ENCODE measurements around the gene ATP1B3.

ATP1B3 gene

DNA sequence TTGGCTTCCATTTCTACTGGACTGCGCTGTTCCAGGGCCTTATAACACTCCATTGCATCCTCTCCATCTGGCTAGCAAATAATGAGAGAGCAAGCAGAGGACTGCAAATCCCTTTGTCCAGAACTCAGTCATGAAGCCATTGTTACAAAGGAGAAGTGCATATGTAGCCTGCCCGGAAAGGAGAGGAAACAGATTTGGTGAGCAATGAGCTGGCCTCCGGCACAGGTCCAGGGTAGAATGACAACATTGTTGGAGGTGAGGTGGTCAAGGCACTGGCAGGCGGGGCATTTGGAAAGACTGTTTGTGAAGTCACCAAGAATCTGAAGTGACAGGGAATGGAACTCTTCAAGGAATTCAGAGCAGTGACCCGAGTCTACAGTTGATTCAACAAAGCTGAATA lies 25.0 kb upstream of the ATP1B3 start:
- H3K4me1 Mint-ChIP-seq (ENCODE audit: low read depth): no peaks in the 10 kb centered on the region
- no peak overlapping the region for H3K4me3 Mint-ChIP-seq
- H3K27me3 Mint-ChIP-seq: no peaks in the 10 kb centered on the region
- H3K36me3 Mint-ChIP-seq: no peaks in the 10 kb centered on the region
- H3K9me3 Mint-ChIP-seq (ENCODE audit: low read depth): no peaks in the 10 kb centered on the region
- H3K27ac Mint-ChIP-seq: no peak overlapping the region

GRCh38 chr3:141853081-141853601 lies 23.3 kb upstream of the ATP1B3 start:
- Mint-ChIP-seq H3K4me1 (ENCODE audit: low read depth) (no peaks in the 10 kb centered on the region), H3K4me3 (no peak overlapping the region), H3K9me3 (ENCODE audit: low read depth) (no peaks in the 10 kb centered on the region), H3K27ac (no peak overlapping the region), H3K27me3 (no peaks in the 10 kb centered on the region), H3K36me3 (no peaks in the 10 kb centered on the region)

- Mint-ChIP-seq H3K36me3 (no peaks in the 10 kb centered on the region), H3K4me1 (ENCODE audit: low read depth) (no peaks in the 10 kb centered on the region), H3K27me3 (no peaks in the 10 kb centered on the region), H3K27ac (no peak overlapping the region), H3K9me3 (ENCODE audit: low read depth) (no peaks in the 10 kb centered on the region), H3K4me3 (no peak overlapping the region)
Measured at GRCh38 chr3:141853629-141854168, 22.7 kb upstream of the ATP1B3 start.

DNA sequence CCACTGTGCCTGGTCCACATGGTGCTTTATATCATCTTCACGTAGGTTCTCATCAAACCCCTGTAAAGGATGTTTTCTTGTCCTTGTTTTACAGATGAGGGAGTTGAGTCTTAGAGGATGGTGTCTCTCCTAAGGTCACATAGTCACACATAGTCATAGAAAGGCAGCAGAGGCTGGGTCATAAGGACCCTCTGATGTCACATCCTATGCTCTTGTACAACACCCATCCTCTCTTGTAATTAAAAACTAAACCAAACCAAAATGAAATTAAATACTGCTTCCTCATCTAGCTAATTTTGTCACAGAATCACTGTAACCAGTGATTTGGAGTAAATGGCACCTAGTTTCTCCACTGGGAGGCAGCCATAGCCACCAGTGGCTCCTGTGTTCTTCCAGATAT lies 21.8 kb upstream of the ATP1B3 start:
- Mint-ChIP-seq H3K4me3 (no peak overlapping the region), H3K4me1 (ENCODE audit: low read depth) (no peaks in the 10 kb centered on the region), H3K36me3 (no peaks in the 10 kb centered on the region), H3K27me3 (no peaks in the 10 kb centered on the region), H3K9me3 (ENCODE audit: low read depth) (no peaks in the 10 kb centered on the region), H3K27ac (no peak overlapping the region)

DNA sequence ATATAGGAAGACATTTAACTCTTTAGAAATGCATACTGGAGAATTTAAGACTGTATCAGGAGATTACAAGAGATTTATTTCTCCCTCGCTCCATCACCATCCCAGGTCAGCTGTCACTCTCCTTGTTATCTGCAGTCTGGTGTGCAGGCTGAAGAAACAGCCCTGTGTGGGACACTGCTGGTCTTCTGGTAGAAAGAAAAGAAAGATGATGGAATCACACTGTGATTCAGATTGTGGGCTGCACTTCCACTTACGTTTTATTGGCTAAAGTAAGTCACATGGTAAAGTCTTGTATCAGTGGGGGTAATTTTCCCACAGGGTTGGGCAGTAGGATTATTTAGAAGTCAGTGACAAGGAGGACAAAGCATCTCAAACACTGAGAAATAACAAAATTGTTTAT lies 18.1 kb upstream of the ATP1B3 start:
- Mint-ChIP-seq H3K4me3 (no peak overlapping the region), H3K27me3 (no peaks in the 10 kb centered on the region), H3K36me3 (no peaks in the 10 kb centered on the region), H3K9me3 (ENCODE audit: low read depth) (no peaks in the 10 kb centered on the region), H3K27ac (no peak overlapping the region), H3K4me1 (ENCODE audit: low read depth) (no peaks in the 10 kb centered on the region)

- H3K4me1 Mint-ChIP-seq (ENCODE audit: low read depth): peaks cover 3% of the 10 kb centered on the region
- H3K27me3 Mint-ChIP-seq: no peaks in the 10 kb centered on the region
- H3K9me3 Mint-ChIP-seq (ENCODE audit: low read depth): no peaks in the 10 kb centered on the region
- no peak overlapping the region for H3K4me3 Mint-ChIP-seq
- no peaks in the 10 kb centered on the region for H3K36me3 Mint-ChIP-seq
- no peak overlapping the region for H3K27ac Mint-ChIP-seq
Measured at GRCh38 chr3:141859651-141860050, 16.8 kb upstream of the ATP1B3 start.

GRCh38 chr3:141860086-141860669 lies 16.3 kb upstream of the ATP1B3 start:
- H3K4me1 Mint-ChIP-seq (ENCODE audit: low read depth): peaks cover 3% of the 10 kb centered on the region
- H3K9me3 Mint-ChIP-seq (ENCODE audit: low read depth): no peaks in the 10 kb centered on the region
- H3K27me3 Mint-ChIP-seq: no peaks in the 10 kb centered on the region
- no peak overlapping the region for H3K4me3 Mint-ChIP-seq
- no peaks in the 10 kb centered on the region for H3K36me3 Mint-ChIP-seq
- no peak overlapping the region for H3K27ac Mint-ChIP-seq

DNA sequence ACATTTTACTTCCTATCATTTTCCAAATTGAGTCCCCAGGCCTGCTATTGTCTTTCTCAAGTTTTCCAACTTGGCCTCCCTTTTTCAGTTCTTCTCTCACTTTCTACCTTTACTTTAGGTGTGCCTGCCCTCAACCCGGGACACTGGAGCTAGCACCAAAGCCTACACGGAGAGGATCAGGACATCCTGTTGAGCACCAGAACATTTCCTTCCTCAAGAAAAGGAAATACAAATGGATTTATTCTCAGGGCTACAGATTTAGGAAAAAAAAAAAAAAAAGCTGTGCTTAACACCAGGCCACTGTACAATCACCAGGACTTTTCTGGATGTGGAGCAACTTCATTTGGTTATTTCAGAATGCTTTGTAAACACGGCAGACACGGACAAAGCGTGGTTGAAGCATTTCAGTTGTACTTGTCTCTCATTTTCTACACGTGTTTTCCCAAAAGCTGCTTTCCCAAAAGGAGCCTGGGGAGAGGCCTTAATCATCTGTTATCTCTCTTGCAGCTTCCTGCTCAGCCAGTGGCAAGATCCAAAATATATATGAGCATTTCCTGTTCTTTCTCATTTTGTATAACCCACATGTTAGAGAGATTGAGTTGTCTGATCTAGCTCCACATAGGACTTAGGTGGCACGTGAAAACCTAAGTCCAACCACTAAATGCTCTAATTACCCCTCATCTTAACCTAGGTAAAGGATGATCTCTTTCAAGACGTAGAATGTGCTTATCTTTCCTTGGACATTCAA lies 15.5 kb upstream of the ATP1B3 start:
- Mint-ChIP-seq H3K4me3 (no peak overlapping the region), H3K36me3 (no peaks in the 10 kb centered on the region), H3K27me3 (no peaks in the 10 kb centered on the region), H3K9me3 (ENCODE audit: low read depth) (no peaks in the 10 kb centered on the region), H3K4me1 (ENCODE audit: low read depth) (peaks cover 3% of the 10 kb centered on the region), H3K27ac (no peak overlapping the region)

DNA sequence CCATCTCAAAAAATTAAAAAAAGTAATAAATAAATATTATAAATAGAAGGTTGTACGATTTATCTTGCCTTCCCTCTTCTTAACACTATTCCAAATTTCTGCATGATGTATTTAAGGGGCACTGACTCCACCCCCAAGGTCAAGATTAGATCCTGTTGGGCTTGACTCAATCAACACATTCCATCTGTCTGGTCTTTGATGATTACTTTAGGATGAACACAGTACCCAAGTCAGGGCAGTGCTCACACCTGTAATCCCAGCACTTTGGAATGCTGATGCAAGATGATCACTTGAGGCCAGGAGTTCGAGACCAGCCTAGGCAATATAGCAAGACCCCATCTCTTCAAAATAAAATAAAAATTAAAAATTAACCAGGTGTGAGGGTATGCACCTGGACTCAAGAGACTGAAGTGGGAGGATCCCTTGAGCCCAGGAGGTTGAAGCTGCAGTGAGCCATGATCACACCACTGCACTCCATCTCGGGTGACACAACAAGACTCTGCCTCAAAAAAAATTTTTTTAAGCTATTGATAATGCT lies 14.1 kb upstream of the ATP1B3 start:
- Mint-ChIP-seq H3K4me1 (ENCODE audit: low read depth) (peaks cover 3% of the 10 kb centered on the region), H3K27me3 (no peaks in the 10 kb centered on the region), H3K9me3 (ENCODE audit: low read depth) (no peaks in the 10 kb centered on the region)

DNA sequence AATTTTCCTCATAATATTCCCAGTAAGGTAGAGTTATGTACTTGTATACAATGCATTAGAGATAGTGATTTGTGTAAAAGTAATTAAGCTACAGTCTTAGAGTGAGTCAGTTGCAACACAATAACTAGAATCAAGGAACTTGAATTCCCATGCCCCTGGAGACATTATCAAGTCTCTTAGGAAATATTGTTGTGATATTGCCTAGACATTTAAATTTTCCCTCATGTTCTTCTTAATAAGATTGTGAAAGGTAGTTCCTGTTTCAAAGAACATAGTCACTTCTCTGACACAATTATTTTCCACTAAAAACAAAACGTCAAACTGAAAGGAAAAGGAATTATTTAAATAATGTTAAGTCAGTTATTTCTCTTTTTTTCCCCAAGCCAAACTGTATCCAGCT lies 13.0 kb upstream of the ATP1B3 start:
- Mint-ChIP-seq H3K27ac (no peak overlapping the region), H3K36me3 (no peaks in the 10 kb centered on the region), H3K4me3 (no peak overlapping the region), H3K9me3 (ENCODE audit: low read depth) (no peaks in the 10 kb centered on the region), H3K4me1 (ENCODE audit: low read depth) (peaks cover 3% of the 10 kb centered on the region), H3K27me3 (no peaks in the 10 kb centered on the region)

More for the DNA sequence above, 14.1 kb upstream of the ATP1B3 start:
- no peaks in the 10 kb centered on the region for H3K36me3 Mint-ChIP-seq
- no peak overlapping the region for H3K27ac Mint-ChIP-seq
- no peak overlapping the region for H3K4me3 Mint-ChIP-seq

DNA sequence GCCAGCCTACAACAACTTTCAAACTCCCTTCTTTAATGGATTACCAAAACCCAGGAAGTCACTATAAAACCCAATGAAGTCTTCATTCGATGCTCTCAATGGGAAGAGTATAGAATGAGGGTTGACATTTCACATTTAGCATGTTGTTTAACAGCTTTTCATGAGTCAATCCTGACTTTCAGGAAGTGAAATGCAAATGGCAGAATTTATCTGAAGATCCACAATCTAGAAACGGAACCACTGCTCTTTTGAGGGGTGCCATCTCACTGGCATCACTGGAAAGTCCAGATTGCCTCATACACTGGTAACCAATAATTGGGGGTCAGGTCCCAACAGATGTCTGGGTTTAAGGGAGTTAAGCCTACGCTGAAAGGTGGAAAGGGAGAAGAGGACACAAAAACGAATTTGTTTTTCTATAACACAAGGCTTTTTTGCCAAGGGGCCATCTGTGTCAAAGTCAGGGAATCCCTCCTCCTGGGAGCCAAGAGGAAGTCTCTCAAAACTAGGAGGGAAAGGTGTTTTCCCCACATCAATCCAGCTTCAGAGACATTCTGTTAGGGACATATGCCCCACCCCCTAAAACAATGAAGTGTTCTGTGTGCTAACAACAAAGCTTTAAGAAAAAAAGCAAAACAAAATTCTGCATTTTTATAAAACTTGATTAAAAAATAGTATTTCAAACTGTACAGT lies 12.0 kb upstream of the ATP1B3 start:
- Mint-ChIP-seq H3K27me3 (no peaks in the 10 kb centered on the region), H3K4me3 (no peak overlapping the region), H3K9me3 (ENCODE audit: low read depth) (no peaks in the 10 kb centered on the region), H3K27ac (no peak overlapping the region), H3K4me1 (ENCODE audit: low read depth) (peaks cover 3% of the 10 kb centered on the region), H3K36me3 (no peaks in the 10 kb centered on the region)

GRCh38 chr3:141865101-141865500 lies 11.3 kb upstream of the ATP1B3 start:
- Mint-ChIP-seq H3K9me3 (ENCODE audit: low read depth) (no peaks in the 10 kb centered on the region), H3K36me3 (no peaks in the 10 kb centered on the region), H3K27ac (no peak overlapping the region), H3K27me3 (no peaks in the 10 kb centered on the region), H3K4me3 (no peak overlapping the region), H3K4me1 (ENCODE audit: low read depth) (peaks cover 3% of the 10 kb centered on the region)

GRCh38 chr3:141870091-141870687 lies 6.3 kb upstream of the ATP1B3 start:
- Mint-ChIP-seq H3K36me3 (no peaks in the 10 kb centered on the region), H3K27me3 (no peaks in the 10 kb centered on the region), H3K4me1 (ENCODE audit: low read depth) (peaks cover 3% of the 10 kb centered on the region), H3K9me3 (ENCODE audit: low read depth) (no peaks in the 10 kb centered on the region), H3K4me3 (no peak overlapping the region), H3K27ac (no peak overlapping the region)

GRCh38 chr3:141875374-141875892 lies 1.0 kb upstream of the ATP1B3 start:
- Mint-ChIP-seq H3K27me3 (no peaks in the 10 kb centered on the region), H3K27ac (peak overlapping the region; percentile 86), H3K4me3 (peak overlapping the region; percentile 91), H3K4me1 (ENCODE audit: low read depth) (peaks cover 36% of the 10 kb centered on the region), H3K9me3 (ENCODE audit: low read depth) (no peaks in the 10 kb centered on the region), H3K36me3 (peaks cover 10% of the 10 kb centered on the region)
